BLaER1 treated with 17β-estradiol and CSF1 and Interleukin-3, amounts not matched to agents 10 nM and 100 nM (cell line): ENCODE results near the gene RPUSD3.

Source experiments
- H3K27ac ChIP-seq, 11 experiments: shearing (Covaris generic); formaldehyde crosslinking; 2 replicates each; pipeline ENCODE4 v1.8.1; 2022
- H3K27me3 ChIP-seq, 11 experiments: shearing (Covaris generic); formaldehyde crosslinking; 2 replicates each; pipeline ENCODE4 v1.8.1; 2022
- H3K36me3 ChIP-seq, 11 experiments: shearing (Covaris generic); formaldehyde crosslinking; 2 replicates each; pipeline ENCODE4 v1.8.1; 2022
- H3K4me1 ChIP-seq, 10 experiments: shearing (Covaris generic); formaldehyde crosslinking; 2 replicates each; pipeline ENCODE4 v1.8.1; 2022
- H3K4me2 ChIP-seq, 11 experiments: shearing (Covaris generic); formaldehyde crosslinking; 2 replicates each; pipeline ENCODE4 v1.8.1; 2022
- H3K4me3 ChIP-seq, 10 experiments: shearing (Covaris generic); formaldehyde crosslinking; 2 replicates each; pipeline ENCODE4 v1.8.1; 2022
- H3K9ac ChIP-seq, 11 experiments: shearing (Covaris generic); formaldehyde crosslinking; 2 replicates each; pipeline ENCODE4 v1.8.1; 2022
- H3K9me3 ChIP-seq, 11 experiments: shearing (Covaris generic); formaldehyde crosslinking; replicated peaks in 1 of 11; 2 replicates each; pipeline ENCODE4 v1.8.1; 2022
- H4K20me1 ChIP-seq, 11 experiments: shearing (Covaris generic); formaldehyde crosslinking; 2 replicates each; pipeline ENCODE4 v1.8.1; 2022
- Cebpa-rat ChIP-seq, 11 experiments: shearing (Covaris generic); IDR thresholded peaks; 2 replicates each; pipeline ENCODE4 v1.8.1; 2022

Gene RPUSD3

DNA sequence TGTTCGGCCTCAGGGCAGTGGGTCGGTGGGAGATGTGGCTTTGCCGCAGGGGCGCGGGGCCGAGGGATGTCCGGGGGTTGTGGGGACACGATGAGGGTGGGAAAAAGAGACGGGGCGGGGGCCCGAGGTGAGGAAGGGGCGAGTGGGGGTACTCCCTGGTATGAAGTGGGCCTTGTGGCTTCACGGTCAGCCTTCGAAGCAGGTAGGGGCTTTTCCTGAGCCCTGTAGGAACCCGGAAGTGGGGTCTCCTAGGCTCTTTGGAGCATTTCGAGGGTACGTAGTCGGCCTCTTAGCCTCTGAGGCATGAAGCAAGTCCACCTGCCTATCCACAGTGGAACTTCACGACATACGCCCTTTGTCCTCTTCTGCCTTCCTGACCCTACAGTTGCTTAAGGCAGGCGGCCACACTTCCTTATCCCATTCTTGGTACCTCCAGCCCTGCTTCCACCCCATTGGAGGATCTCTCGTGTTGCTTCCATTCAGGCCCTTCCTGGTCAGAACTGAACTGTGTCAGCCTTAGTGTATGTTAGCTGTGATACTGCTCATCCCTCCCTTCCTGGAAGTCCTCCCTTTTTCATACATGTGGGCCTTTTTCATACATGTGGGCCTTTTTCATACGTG lies 50.5 kb downstream of the RPUSD3 start:
- Histone ChIP-seq H3K4me1 (peaks cover 34 to 59% (median 40%) of the 10 kb centered on the region in 10 experiments), H3K36me3 (peaks cover 45 to 69% (median 54%) of the 10 kb centered on the region in 11 experiments), H3K9me3 (no peaks in the 10 kb centered on the region), H3K27ac (peak overlapping the region; percentile 93 to 99 (median 97)), H3K9ac (peak overlapping the region; percentile 91 to 100 (median 97)), H4K20me1 (peaks cover 45 to 49% (median 48%) of the 10 kb centered on the region in 11 experiments), H3K27me3 (no peaks in the 10 kb centered on the region), H3K4me3 (peak overlapping the region; percentile 76 to 96 (median 86)), H3K4me2 (peak overlapping the region; percentile 89 to 98 (median 93))
- TF ChIP-seq Cebpa-rat (IDR thresholded peaks at IDR 0.05), result no peak

DNA sequence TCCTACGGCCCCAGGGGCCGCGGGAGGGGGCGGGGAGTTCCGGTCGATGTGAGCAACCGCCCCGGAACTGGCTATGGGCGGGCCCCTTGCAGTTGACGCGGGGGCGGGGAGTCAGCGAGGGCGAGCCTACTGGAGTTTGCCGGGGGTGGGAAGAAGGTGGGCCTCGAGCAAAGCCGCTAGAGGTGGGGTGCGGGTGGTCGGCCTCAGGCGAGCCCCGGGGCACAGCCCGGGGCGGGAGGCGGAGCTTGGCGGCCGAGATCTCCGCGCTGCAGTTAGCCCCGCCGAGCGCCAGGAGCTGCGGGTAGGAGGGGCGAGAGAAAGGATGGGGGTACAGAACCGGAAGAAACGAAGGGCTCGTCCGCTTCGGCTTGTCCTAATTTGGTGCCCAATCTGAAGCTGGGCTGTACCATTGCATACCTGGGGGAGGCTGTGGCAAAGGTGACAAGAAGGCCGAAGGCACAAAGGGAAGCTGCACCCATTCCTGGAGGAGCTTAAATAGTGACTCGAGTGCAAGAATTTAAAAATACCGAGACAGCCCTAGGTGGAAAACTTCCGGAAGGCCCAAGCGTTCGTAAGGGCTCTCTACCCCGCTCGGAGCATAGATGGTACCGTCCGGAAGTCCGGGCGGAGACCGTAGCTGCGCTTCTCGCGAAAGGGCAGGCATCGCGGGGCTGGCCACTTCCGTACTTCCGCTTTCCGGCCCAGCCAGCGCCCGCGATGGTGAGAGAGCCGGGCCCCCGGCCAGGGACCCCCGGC lies 51.2 kb downstream of the RPUSD3 start, which contains the start of the genes ARPC4 and TADA3:
TSS of gene ARPC4 (plus strand) at position 678 of the 756 bp plus-strand sequence. CDS start at position 718, 40 bp downstream.
TSS of gene TADA3 (minus strand) at position 69 of the 756 bp plus-strand sequence. CDS start 1,007 bp downstream, outside the sequence.
- Histone ChIP-seq H3K27me3 (no peaks in the 10 kb centered on the region), H3K4me1 (peaks cover 34 to 58% (median 40%) of the 10 kb centered on the region in 10 experiments), H3K9ac (peak within 1 kb of the TSS; percentile 91 to 100 (median 97)), H3K4me2 (peak within 1 kb of the TSS; percentile 89 to 98 (median 95)), H3K36me3 (peaks cover 38 to 68% (median 48%) of the 10 kb centered on the region in 11 experiments), H3K9me3 (no peaks in the 10 kb centered on the region), H3K27ac (peak within 1 kb of the TSS; percentile 93 to 99 (median 97)), H4K20me1 (peaks cover 38 to 42% (median 42%) of the 10 kb centered on the region in 11 experiments), H3K4me3 (peak within 1 kb of the TSS; percentile 76 to 96 (median 86))
- TF ChIP-seq Cebpa-rat (IDR thresholded peaks at IDR 0.05), result no peak

DNA sequence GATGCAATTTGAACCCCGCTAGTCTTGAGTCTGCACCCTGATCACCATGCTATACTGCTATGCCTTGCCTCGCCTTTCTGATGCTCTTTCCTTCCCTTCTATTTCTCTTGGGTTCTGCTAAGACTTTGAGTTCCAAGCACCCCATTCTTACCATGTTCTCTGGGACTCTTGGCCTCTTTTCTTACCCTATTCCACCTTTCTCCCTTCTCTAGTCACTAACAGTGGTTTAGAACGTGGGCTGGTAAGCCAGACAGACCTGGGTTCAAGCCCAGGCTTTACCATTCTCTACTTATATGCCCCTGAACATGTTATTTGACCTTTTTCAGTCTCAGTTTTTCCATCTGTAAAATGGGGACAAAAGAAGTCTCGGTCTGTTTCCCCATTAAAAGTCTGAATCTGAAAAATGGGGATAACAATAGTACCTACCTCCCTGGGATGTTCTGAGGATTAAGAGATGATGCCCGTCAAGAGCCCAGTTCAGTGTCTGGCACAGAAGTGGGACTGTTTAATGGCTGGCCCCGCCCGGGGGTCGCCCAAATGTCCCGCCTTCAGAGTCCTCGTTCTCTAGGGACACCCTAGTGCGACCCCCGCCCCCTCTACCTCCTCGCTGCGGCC lies 51.9 kb downstream of the RPUSD3 start:
- Histone ChIP-seq H3K4me1 (peaks cover 34 to 54% (median 40%) of the 10 kb centered on the region in 10 experiments), H3K36me3 (peaks cover 31 to 68% (median 45%) of the 10 kb centered on the region in 11 experiments), H3K27ac (peak overlapping the region; percentile 93 to 99 (median 97)), H3K4me2 (peak overlapping the region; percentile 75 to 95 (median 90)), H4K20me1 (peaks cover 31 to 36% (median 35%) of the 10 kb centered on the region in 11 experiments), H3K9ac (peak overlapping the region; percentile 91 to 100 (median 97)), H3K9me3 (no peaks in the 10 kb centered on the region), H3K4me3 (peak overlapping the region; percentile 76 to 96 (median 86)), H3K27me3 (no peaks in the 10 kb centered on the region)
- TF ChIP-seq Cebpa-rat (IDR thresholded peaks at IDR 0.05), result no peak

DNA sequence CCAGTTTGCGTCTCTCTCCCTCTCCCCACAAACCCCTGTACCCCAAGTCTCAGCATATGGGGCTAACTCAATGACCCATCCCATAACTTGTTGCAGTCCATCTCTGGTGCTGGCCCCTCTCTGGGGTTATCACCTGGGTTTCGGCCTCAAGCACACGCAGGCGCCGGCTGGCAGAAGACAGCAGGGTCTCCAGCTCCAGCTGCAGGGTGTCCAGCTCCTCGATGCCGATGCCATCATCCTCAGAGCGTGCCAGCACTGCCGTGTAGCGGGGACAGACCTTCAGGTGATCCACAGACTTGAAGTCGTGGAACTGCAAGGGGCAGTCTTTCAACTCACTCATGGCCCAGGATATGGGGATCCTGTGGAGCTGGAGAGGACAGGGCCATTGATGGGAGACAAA lies 52.7 kb downstream of the RPUSD3 start:
- Histone ChIP-seq H4K20me1 (peaks cover 23 to 28% (median 27%) of the 10 kb centered on the region in 11 experiments; a peak in 21 of 22 replicates), H3K4me3 (peak overlapping the region in 4 of 10 experiments; percentile 76 to 96 (median 86); a peak in 6 of 20 replicates), H3K4me2 (peak overlapping the region in 10 of 11 experiments; percentile 76 to 95 (median 90); a peak in 16 of 22 replicates), H3K27me3 (no peaks in the 10 kb centered on the region), H3K9ac (peak overlapping the region in 7 of 11 experiments; percentile 3 to 99 (median 97); a peak in 8 of 22 replicates), H3K9me3 (no peaks in the 10 kb centered on the region), H3K27ac (peak overlapping the region in 4 of 11 experiments; percentile 93 to 99 (median 98); a peak in 6 of 22 replicates), H3K36me3 (peaks cover 25 to 68% (median 43%) of the 10 kb centered on the region in 11 experiments; a peak in 21 of 22 replicates), H3K4me1 (peaks cover 36 to 46% (median 41%) of the 10 kb centered on the region in 10 experiments)
- no peak for TF ChIP-seq Cebpa-rat (IDR thresholded peaks at IDR 0.05)
